ENCODE results near the gene CD300LB. TPM values are rescaled to one million over a fixed set of nuclear protein-coding genes. Genes with fewer than 3 reads are reported as not detected.

CD300LB gene
- total RNA-seq, 4 donors from 2014 or later = 0.16 TPM; not detected in 3

DNA sequence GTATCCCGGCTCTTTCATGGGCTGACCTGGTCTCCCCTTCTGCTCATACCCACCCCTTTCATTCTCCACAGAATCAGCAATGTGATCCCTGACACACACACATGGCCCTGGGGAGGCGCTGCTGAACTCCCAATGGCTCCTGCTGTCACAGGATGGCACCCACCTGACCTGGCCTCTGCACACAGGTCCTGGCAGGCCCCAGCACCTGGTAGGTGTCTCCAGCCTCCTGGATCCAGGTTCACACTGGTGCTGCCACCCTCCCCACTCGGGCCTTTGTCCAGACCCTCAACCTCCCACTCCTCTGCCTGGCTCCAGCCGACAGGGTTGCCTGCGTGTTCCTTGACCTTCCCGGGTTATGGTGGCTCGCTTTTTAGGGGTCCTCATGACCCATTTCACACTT, 16.0 kb upstream of the CD300LB start:
- peaks cover 0 to 4% (median 3%) of the 10 kb centered on the region in 3 donors for H3K27me3 ChIP-seq
- no peak overlapping the region for H3K4me3 ChIP-seq
- no peaks in the 10 kb centered on the region for H3K4me1 ChIP-seq
- no peak for DNase-seq
- no peak for ATAC-seq
- in situ Hi-C loops (cut with MboI; ENCODE audit: low sequenced_read_pairs in 4 of 4) = no loop called here
- H3K9me3 ChIP-seq = no peaks in the 10 kb centered on the region
- no peak overlapping the region for H3K27ac ChIP-seq
- H3K36me3 ChIP-seq = no peaks in the 10 kb centered on the region
- intact Hi-C loops (cut with DNase I; ENCODE audit: low total_unique reads) = no loop called here
- TF ChIP-seq, protein P1, sequence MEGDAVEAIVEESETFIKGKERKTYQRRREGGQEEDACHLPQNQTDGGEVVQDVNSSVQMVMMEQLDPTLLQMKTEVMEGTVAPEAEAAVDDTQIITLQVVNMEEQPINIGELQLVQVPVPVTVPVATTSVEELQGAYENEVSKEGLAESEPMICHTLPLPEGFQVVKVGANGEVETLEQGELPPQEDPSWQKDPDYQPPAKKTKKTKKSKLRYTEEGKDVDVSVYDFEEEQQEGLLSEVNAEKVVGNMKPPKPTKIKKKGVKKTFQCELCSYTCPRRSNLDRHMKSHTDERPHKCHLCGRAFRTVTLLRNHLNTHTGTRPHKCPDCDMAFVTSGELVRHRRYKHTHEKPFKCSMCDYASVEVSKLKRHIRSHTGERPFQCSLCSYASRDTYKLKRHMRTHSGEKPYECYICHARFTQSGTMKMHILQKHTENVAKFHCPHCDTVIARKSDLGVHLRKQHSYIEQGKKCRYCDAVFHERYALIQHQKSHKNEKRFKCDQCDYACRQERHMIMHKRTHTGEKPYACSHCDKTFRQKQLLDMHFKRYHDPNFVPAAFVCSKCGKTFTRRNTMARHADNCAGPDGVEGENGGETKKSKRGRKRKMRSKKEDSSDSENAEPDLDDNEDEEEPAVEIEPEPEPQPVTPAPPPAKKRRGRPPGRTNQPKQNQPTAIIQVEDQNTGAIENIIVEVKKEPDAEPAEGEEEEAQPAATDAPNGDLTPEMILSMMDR (IDR thresholded peaks at IDR 0.05 in 4 of 5, conservative IDR thresholded peaks at IDR 0.05 in 1 of 5) = no peak
- TF ChIP-seq POLR2A (IDR thresholded peaks at IDR 0.05) = no peak

DNA sequence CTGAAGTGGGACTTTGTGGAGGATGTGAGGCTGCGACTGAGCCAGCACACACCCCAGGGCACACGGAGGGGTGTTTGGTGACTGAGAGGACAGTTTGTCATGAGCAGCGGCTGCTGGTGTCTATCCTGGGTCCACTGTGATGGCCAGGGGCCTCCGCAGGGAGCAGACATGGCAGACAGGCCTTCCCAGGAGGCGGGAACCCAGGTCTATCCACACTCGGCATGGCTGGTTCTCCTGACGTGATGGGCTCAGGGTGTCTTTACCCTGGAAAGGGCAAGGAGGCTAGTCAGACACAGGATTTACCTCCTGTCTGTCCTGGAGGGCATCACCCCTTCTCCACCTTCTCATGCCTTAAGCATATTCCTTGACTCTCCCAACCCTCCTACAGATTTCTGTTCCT, 15.3 kb upstream of the CD300LB start:
- intact Hi-C loops (cut with DNase I; ENCODE audit: low total_unique reads) = no loop called here
- TF ChIP-seq, protein P1 (IDR thresholded peaks at IDR 0.05 in 4 of 5, conservative IDR thresholded peaks at IDR 0.05 in 1 of 5) = no peak
- no peak for TF ChIP-seq POLR2A (IDR thresholded peaks at IDR 0.05)
- DNase-seq = no peak
- Histone ChIP-seq H3K9me3 (no peaks in the 10 kb centered on the region), H3K4me3 (no peak overlapping the region), H3K36me3 (no peaks in the 10 kb centered on the region), H3K27me3 (peaks cover 0 to 4% (median 3%) of the 10 kb centered on the region in 3 donors), H3K4me1 (no peaks in the 10 kb centered on the region), H3K27ac (no peak overlapping the region)
- in situ Hi-C loops (cut with MboI; ENCODE audit: low sequenced_read_pairs in 4 of 4) = no loop called here
- no peak for ATAC-seq

DNA sequence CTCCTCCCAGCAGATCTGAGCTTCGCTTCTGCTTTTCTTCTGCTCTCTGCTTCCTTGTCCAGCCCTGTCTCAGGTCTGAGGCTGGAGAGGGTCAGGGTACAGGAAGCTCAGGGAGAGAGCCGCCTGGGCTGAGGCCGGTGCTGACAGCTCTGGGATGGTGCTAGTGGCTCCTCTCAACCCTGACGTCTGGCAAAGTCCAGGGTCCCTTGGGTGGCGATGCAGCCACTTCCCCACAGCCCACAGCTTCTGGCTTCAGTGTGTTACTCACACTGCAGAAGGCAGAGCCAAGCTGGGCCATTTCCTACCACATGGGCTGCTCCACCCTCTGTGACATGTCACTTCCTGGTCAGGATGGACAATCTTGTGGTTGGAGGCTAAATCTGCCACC, 14.6 kb upstream of the CD300LB start, which contains the start of gene CD300C:
Gene CD300C (minus strand): TSS at position 273 of the 388 bp plus-strand sequence. CDS start 333 bp downstream, outside the sequence.
- Histone ChIP-seq H3K36me3 (no peaks in the 10 kb centered on the region), H3K9me3 (no peaks in the 10 kb centered on the region), H3K27ac (no peak within 1 kb of the TSS), H3K4me1 (no peaks in the 10 kb centered on the region), H3K4me3 (no peak within 1 kb of the TSS), H3K27me3 (peaks cover 0 to 4% (median 3%) of the 10 kb centered on the region in 3 donors)
- TF ChIP-seq, protein P1 (IDR thresholded peaks at IDR 0.05 in 4 of 5, conservative IDR thresholded peaks at IDR 0.05 in 1 of 5) = no peak
- TF ChIP-seq POLR2A (IDR thresholded peaks at IDR 0.05) = peak; percentile 13 to 21
- no peak for ATAC-seq
- intact Hi-C loops (cut with DNase I; ENCODE audit: low total_unique reads) (no loop called here), in situ Hi-C loops (cut with MboI; ENCODE audit: low sequenced_read_pairs in 4 of 4) (no loop called here)
- no peak for DNase-seq

DNA sequence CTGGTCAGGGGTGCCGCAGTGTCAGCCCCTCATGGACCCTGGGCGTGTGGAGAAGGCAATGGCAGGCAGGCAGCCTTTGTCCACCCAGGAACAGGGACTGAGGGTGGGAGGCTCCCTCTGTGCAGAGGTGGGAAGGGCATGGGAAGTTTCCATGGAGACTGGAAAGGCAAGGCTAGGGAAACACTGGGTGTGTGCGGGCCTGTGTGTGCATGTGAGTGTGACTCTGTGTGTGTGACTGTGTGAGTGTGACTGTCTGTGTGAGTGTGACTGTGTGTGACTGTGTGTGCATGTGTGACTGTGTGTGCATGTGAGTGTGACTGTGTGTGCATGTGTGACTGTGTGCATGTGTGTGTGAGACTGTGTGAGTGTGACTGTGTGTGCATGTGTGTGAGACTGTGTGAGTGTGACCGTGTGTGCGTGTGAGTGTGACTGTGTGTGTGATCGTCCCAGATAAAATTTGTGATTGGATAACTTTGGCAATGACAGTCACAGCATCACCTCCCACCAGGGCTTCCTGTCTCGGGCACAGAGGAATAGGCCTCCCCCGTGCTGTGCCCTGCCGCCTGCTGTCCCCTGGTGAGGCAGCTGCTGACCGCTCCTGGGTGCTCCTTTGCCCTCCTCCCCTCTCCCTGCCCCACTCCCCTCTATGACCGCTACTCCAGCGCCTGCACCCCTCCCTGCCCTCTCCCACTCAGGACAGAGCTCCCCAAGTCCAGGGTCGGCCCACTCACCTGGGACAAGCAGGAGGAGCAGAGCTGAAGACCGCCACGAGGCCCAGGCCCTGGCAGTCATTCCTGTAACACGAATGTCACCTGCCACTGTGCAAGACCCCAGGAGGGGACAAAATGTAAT, 13.9 kb upstream of the CD300LB start:
- no peak for TF ChIP-seq POLR2A (IDR thresholded peaks at IDR 0.05)
- TF ChIP-seq, protein P1 (IDR thresholded peaks at IDR 0.05 in 4 of 5, conservative IDR thresholded peaks at IDR 0.05 in 1 of 5) = no peak
- DNase-seq (no peak), ATAC-seq (no peak)
- intact Hi-C loops (cut with DNase I; ENCODE audit: low total_unique reads) = no loop called here
- H3K4me1 ChIP-seq = no peaks in the 10 kb centered on the region
- H3K9me3 ChIP-seq = no peaks in the 10 kb centered on the region
- no peaks in the 10 kb centered on the region for H3K36me3 ChIP-seq
- no peak overlapping the region for H3K27ac ChIP-seq
- peaks cover 0 to 4% (median 3%) of the 10 kb centered on the region in 3 donors for H3K27me3 ChIP-seq
- in situ Hi-C loops (cut with MboI; ENCODE audit: low sequenced_read_pairs in 4 of 4) = no loop called here
- H3K4me3 ChIP-seq = no peak overlapping the region
